ENCODE results near the gene CFAP65.

The CFAP65 gene

GRCh38 chr2:218959141-218959731 is 82.1 kb downstream of the CFAP65 start, which contains the start of gene CDK5R2:
TSS of gene CDK5R2 (plus strand) at chr2:218959666. CDS start at chr2:218959821, 155 bp downstream.
- TF ChIP-seq CTCF (IDR thresholded peaks at IDR 0.05; ENCODE audit: borderline replicate concordance, insufficient read depth, low read depth, low read length) = no peak
- H3K4me3 ChIP-seq (ENCODE audit: low read depth, low read length) = peak within 1 kb of the TSS; percentile 40

GRCh38 chr2:218958276-218958675 is 83.0 kb downstream of the CFAP65 start:
- TF ChIP-seq CTCF (IDR thresholded peaks at IDR 0.05; ENCODE audit: borderline replicate concordance, insufficient read depth, low read depth, low read length) = no peak
- H3K4me3 ChIP-seq (ENCODE audit: low read depth, low read length) = no peak overlapping the region

GRCh38 chr2:218957671-218958070 is 83.6 kb downstream of the CFAP65 start:
- no peak for TF ChIP-seq CTCF (IDR thresholded peaks at IDR 0.05; ENCODE audit: borderline replicate concordance, insufficient read depth, low read depth, low read length)
- H3K4me3 ChIP-seq (ENCODE audit: low read depth, low read length) = no peak overlapping the region

GRCh38 chr2:218956039-218956438 is 85.3 kb downstream of the CFAP65 start:
- H3K4me3 ChIP-seq (ENCODE audit: low read depth, low read length) = no peak overlapping the region
- TF ChIP-seq CTCF (IDR thresholded peaks at IDR 0.05; ENCODE audit: borderline replicate concordance, insufficient read depth, low read depth, low read length) = no peak

- no peak overlapping the region for H3K4me3 ChIP-seq (ENCODE audit: low read depth, low read length)
- no peak for TF ChIP-seq CTCF (IDR thresholded peaks at IDR 0.05; ENCODE audit: borderline replicate concordance, insufficient read depth, low read depth, low read length)
Measured at GRCh38 chr2:218954541-218955300, 86.6 kb downstream of the CFAP65 start.

- TF ChIP-seq CTCF (IDR thresholded peaks at IDR 0.05; ENCODE audit: borderline replicate concordance, insufficient read depth, low read depth, low read length) = no peak
- no peak overlapping the region for H3K4me3 ChIP-seq (ENCODE audit: low read depth, low read length)
Measured at GRCh38 chr2:218953366-218953954, 87.9 kb downstream of the CFAP65 start.

Data from GM12875 (cell line).